Measurements from ENCODE around the gene SCAI. TPM values are rescaled to one million over a fixed set of nuclear protein-coding genes. Genes with fewer than 3 reads are reported as not detected.

The SCAI gene
- total and polyA plus RNA-seq, 9 of the 15 experiments (the other 6 are each of a cell fraction or from before 2014, with no cell fraction given): 0.70 to 12.4 (median 4.2) TPM

DNA sequence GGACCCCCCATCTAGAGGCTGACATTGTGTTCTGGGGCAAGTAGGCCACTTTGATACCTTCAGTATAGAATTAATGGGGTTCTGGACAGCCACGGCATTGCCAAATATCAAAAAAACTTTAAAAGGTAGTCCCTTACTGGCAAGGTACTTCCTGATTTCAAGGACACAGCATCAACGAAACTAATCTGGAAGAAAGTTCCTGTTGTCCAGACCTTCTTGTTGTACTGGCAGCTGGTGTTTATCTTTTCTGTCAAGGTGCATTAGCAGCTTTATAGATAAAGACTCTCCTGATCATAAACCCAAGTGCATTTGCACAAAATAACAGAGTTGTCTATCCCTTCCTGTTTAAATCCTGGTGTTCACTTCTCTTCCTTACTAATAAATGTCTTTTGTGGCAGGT is 178.7 kb downstream of the SCAI start (continued):
- no peak for TF ChIP-seq ZFP36 (IDR thresholded peaks at IDR 0.05; ENCODE audit: low read depth, low read length, partially characterized antibody)
- peak; percentile 97 for TF ChIP-seq ZEB2 (IDR thresholded peaks at IDR 0.05)
- TF ChIP-seq SMARCA4 (IDR thresholded peaks at IDR 0.05): peak; percentile 95
- no peak; the same call in 1 of the 2 replicates for TF ChIP-seq NCOA1 (IDR thresholded peaks at IDR 0.05; ENCODE audit: low read depth)
- TF ChIP-seq L3MBTL2 (IDR thresholded peaks at IDR 0.05): peak; percentile 17; the same call in 1 of the 2 replicates
- TF ChIP-seq, protein P1, sequence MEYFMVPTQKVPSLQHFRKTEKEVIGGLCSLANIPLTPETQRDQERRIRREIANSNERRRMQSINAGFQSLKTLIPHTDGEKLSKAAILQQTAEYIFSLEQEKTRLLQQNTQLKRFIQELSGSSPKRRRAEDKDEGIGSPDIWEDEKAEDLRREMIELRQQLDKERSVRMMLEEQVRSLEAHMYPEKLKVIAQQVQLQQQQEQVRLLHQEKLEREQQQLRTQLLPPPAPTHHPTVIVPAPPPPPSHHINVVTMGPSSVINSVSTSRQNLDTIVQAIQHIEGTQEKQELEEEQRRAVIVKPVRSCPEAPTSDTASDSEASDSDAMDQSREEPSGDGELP (CRISPR knock-in tag; IDR thresholded peaks at IDR 0.05; ENCODE audit: borderline replicate concordance): peak; percentile 29; the same call in 1 of the 2 replicates
- peak; percentile 78 for TF ChIP-seq DACH1 (IDR thresholded peaks at IDR 0.05; ENCODE audit: partially characterized antibody)
- peak; percentile 70 for TF ChIP-seq CCNT2 (IDR thresholded peaks at IDR 0.05; ENCODE audit: borderline replicate concordance, extremely low read depth, insufficient read length, low read depth, low read length)
- no peak; the same call in 1 of the 2 replicates for TF ChIP-seq ZNF384 (IDR thresholded peaks at IDR 0.05; ENCODE audit: low read depth, low read length)
- TF ChIP-seq SMAD4 (CRISPR knock-in tag; conservative IDR thresholded peaks at IDR 0.05): peak; percentile 87
- peak; percentile 78 for TF ChIP-seq MEIS2 (IDR thresholded peaks at IDR 0.05; ENCODE audit: partially characterized antibody)
- peak; percentile 16; the same call in 1 of the 2 replicates for TF ChIP-seq RAD51 (IDR thresholded peaks at IDR 0.05; ENCODE audit: borderline replicate concordance, low read depth)
- TF ChIP-seq, protein P2, sequence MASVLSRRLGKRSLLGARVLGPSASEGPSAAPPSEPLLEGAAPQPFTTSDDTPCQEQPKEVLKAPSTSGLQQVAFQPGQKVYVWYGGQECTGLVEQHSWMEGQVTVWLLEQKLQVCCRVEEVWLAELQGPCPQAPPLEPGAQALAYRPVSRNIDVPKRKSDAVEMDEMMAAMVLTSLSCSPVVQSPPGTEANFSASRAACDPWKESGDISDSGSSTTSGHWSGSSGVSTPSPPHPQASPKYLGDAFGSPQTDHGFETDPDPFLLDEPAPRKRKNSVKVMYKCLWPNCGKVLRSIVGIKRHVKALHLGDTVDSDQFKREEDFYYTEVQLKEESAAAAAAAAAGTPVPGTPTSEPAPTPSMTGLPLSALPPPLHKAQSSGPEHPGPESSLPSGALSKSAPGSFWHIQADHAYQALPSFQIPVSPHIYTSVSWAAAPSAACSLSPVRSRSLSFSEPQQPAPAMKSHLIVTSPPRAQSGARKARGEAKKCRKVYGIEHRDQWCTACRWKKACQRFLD (CRISPR knock-in tag; IDR thresholded peaks at IDR 0.05): peak; percentile 74; the same call in 1 of the 2 replicates
- no peak for TF ChIP-seq ZNF184 (CRISPR knock-in tag; IDR thresholded peaks at IDR 0.05)
- 0 out of 2 replicates have a peak, but pooled peaks have one; percentile 63 for TF ChIP-seq GATAD2B (IDR thresholded peaks at IDR 0.05; ENCODE audit: borderline replicate concordance)
- no peak for TF ChIP-seq GTF2F1 (IDR thresholded peaks at IDR 0.05; ENCODE audit: low read depth, low read length)
- peak in 1 of 2 experiments; percentile 84; a peak in 3 of 4 replicates for TF ChIP-seq RCOR1 (IDR thresholded peaks at IDR 0.05; ENCODE audit: borderline replicate concordance in 1 of 2, low read depth in 2 of 2, low read length in 2 of 2)
- no peak for TF ChIP-seq SREBF1 (IDR thresholded peaks at IDR 0.05; ENCODE audit: borderline replicate concordance, low read depth, low read length)
- TF ChIP-seq EP300 (IDR thresholded peaks at IDR 0.05; ENCODE audit: low read length): peak; percentile 94
- TF ChIP-seq XRCC4 (IDR thresholded peaks at IDR 0.05; ENCODE audit: extremely low read depth, insufficient read depth, insufficient read length): no peak
- TF ChIP-seq ZNF584 (CRISPR knock-in tag; IDR thresholded peaks at IDR 0.05; ENCODE audit: low read depth): no peak
- TF ChIP-seq ZNF174 (CRISPR knock-in tag; IDR thresholded peaks at IDR 0.05): no peak
- no peak for TF ChIP-seq PRMT5 (CRISPR knock-in tag; IDR thresholded peaks at IDR 0.05)
- peak; percentile 94 for TF ChIP-seq MTA2 (IDR thresholded peaks at IDR 0.05; ENCODE audit: low read depth)
- TF ChIP-seq, protein P3, sequence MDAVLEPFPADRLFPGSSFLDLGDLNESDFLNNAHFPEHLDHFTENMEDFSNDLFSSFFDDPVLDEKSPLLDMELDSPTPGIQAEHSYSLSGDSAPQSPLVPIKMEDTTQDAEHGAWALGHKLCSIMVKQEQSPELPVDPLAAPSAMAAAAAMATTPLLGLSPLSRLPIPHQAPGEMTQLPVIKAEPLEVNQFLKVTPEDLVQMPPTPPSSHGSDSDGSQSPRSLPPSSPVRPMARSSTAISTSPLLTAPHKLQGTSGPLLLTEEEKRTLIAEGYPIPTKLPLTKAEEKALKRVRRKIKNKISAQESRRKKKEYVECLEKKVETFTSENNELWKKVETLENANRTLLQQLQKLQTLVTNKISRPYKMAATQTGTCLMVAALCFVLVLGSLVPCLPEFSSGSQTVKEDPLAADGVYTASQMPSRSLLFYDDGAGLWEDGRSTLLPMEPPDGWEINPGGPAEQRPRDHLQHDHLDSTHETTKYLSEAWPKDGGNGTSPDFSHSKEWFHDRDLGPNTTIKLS (IDR thresholded peaks at IDR 0.05; ENCODE audit: borderline replicate concordance, low read depth): peak; percentile 36; the same call in 1 of the 2 replicates
- peak; percentile 91 for TF ChIP-seq NCOR1 (IDR thresholded peaks at IDR 0.05)
- TF ChIP-seq SOX6 (IDR thresholded peaks at IDR 0.05): peak; percentile 96
- TF ChIP-seq FOXA1 (IDR thresholded peaks at IDR 0.05; ENCODE audit: borderline replicate concordance): no peak
- TF ChIP-seq ARID1B (IDR thresholded peaks at IDR 0.05): peak; percentile 97
- peak; percentile 48; the same call in 1 of the 2 replicates for TF ChIP-seq CREM (IDR thresholded peaks at IDR 0.05; ENCODE audit: low read depth)

Measured in K562 (cell line).